K562 (cell line): ENCODE results near the gene TMEM217. TPM values are rescaled to one million over a fixed set of nuclear protein-coding genes. Genes with fewer than 3 reads are reported as not detected.
A peak's percentile ranks its signal among the peaks of the same experiment; 100 is the strongest.

Source experiments
- BRCA1 ChIP-seq, 2 experiments: fragments of 450-650 bp in 1 of 2; sonication (generic) in 1 of 2; formaldehyde crosslinking in 1 of 2; IDR thresholded peaks; 2 replicates each; pipeline versions ENCODE4 v1.5.0 to v1.6.1; 2017 to 2020; ENCODE audit warnings: mild to moderate bottlenecking in 1 of 2, missing genetic modification reagents in 1 of 2
- C11orf30 ChIP-seq: fragments of 450-650 bp; IDR thresholded peaks from 2 replicates; pipeline ENCODE4 v1.6.1; 2016; ENCODE audit warnings: low read depth, mild to moderate bottlenecking
- CHD2 ChIP-seq: IDR thresholded peaks from 2 replicates; pipeline ENCODE4 v1.6.1; 2011; ENCODE audit warnings: low read depth, low read length
- DMBX1 ChIP-seq: fragments of 250-450 bp; sonication (Bioruptor Pico); IDR thresholded peaks from 2 replicates; pipeline ENCODE4 v1.8.0; 2022; ENCODE audit warnings: inconsistent platforms, mild to moderate bottlenecking, moderate library complexity, borderline replicate concordance
- HMGN3 ChIP-seq: IDR thresholded peaks from 2 replicates; pipeline ENCODE4 v1.6.1; 2011; ENCODE audit warnings: borderline replicate concordance, low read depth, mild to moderate bottlenecking, mixed read lengths, low read length; ENCODE audit not compliant: insufficient read length; ENCODE audit errors: extremely low read depth
- KDM1A ChIP-seq, 2 experiments: fragments of 450-650 bp; IDR thresholded peaks; 2 replicates each; pipeline ENCODE4 v1.6.1; 2016; ENCODE audit warnings: mild to moderate bottlenecking in 2 of 2
- KDM5B ChIP-seq: fragments of 200-600 bp; sonication (generic); IDR thresholded peaks from 2 replicates; pipeline ENCODE4 v1.6.1; 2012; ENCODE audit warnings: low read depth, mild to moderate bottlenecking, moderate library complexity, low read length, control low read depth, inconsistent platforms; ENCODE audit not compliant: insufficient replicate concordance
- MEF2A ChIP-seq: IDR thresholded peaks from 2 replicates; pipeline ENCODE4 v1.6.1; 2011; ENCODE audit warnings: low read depth, mild to moderate bottlenecking, low read length, moderate library complexity; ENCODE audit not compliant: control insufficient read depth
- MLX ChIP-seq, 2 experiments: fragments of 450-650 bp in 1 of 2; sonication (generic) in 1 of 2; formaldehyde crosslinking; conservative IDR thresholded peaks; 2 replicates each; pipeline versions ENCODE4 v1.4.0 to v1.8.1; 2020 to 2022; ENCODE audit warnings: mild to moderate bottlenecking in 1 of 2, missing genetic modification reagents in 1 of 2
- MTF1 ChIP-seq: fragments of 250-450 bp; sonication (Bioruptor Pico); IDR thresholded peaks from 2 replicates; pipeline ENCODE4 v1.9.0; 2021; ENCODE audit warnings: moderate library complexity, mild to moderate bottlenecking, inconsistent platforms, borderline replicate concordance
- NFE2 ChIP-seq: IDR thresholded peaks from 2 replicates; pipeline ENCODE4 v1.6.1; 2014; ENCODE audit warnings: antibody characterized with exemption, low read depth
- POLR2AphosphoS5 ChIP-seq: IDR thresholded peaks from 2 replicates; pipeline ENCODE4 v1.6.1; 2011; ENCODE audit warnings: mild to moderate bottlenecking, low read depth, low read length, moderate library complexity; ENCODE audit not compliant: control insufficient read depth, insufficient read depth
- POLR2G ChIP-seq: fragments of 200-400 bp; formaldehyde crosslinking; IDR thresholded peaks from 2 replicates; pipeline ENCODE4 v1.6.1; 2017; ENCODE audit warnings: low read depth, mild to moderate bottlenecking, antibody characterized with exemption, low read length, moderate library complexity
- POU5F1 ChIP-seq: fragments of 150-350 bp; IDR thresholded peaks from 2 replicates; pipeline ENCODE4 v1.6.1; 2014; ENCODE audit warnings: borderline replicate concordance, low read length, low read depth, mild to moderate bottlenecking; ENCODE audit not compliant: partially characterized antibody
- SAFB ChIP-seq: fragments of 200-400 bp; formaldehyde crosslinking; IDR thresholded peaks from 2 replicates; pipeline ENCODE4 v1.6.1; 2017; ENCODE audit warnings: low read depth, low read length, borderline replicate concordance
- ZKSCAN3 ChIP-seq: fragments of 250-450 bp; sonication (Bioruptor Pico); IDR thresholded peaks from 2 replicates; pipeline ENCODE4 v1.4.0; 2020
- ZNF318 ChIP-seq, 2 experiments: fragments of 450-650 bp; IDR thresholded peaks; 2 replicates each; pipeline ENCODE4 v1.6.1; 2016; ENCODE audit warnings: mild to moderate bottlenecking in 2 of 2, borderline replicate concordance in 1 of 2, low read depth in 1 of 2, moderate library complexity in 1 of 2
- ZNF408 ChIP-seq: fragments of 250-450 bp; sonication (Bioruptor Pico); IDR thresholded peaks from 2 replicates; pipeline ENCODE4 v1.4.0; 2020; ENCODE audit warnings: low read depth, mild to moderate bottlenecking, moderate library complexity
- polyA plus RNA-seq, 8 experiments: library from polyadenylated mRNA; depleted of rRNA in 4 of 8; stranded (reverse) in 5 of 8; unstranded in 3 of 8; fragments of >200 nt; fragmentation: Nextera tagmentation in 2 of 8; fragmentation: Illumina TruSeq in 1 of 8; extraction: Ambion mirVana in 2 of 8; extraction: Trizol in 1 of 8; gene quantifications; 2 replicates each; pipeline versions ENCODE4 v1.2.1 to v1.2.3, GENCODE V29; 2011 to 2014; ENCODE audit warnings: inconsistent platforms in 1 of 8, missing spikeins in 1 of 8
- total RNA-seq, 7 experiments: library from RNA; depleted of rRNA in 6 of 7; stranded (reverse); fragments of >200 nt in 6 of 7; fragmentation: Illumina TruSeq in 2 of 7; extraction: Trizol in 2 of 7; gene quantifications; 2 replicates each; pipeline versions ENCODE4 v1.2.1 to v1.2.3, GENCODE V29; 2011 to 2021; ENCODE audit warnings: low replicate concordance in 1 of 7

TMEM217 gene
- total and polyA plus RNA-seq, 9 of the 15 experiments (the other 6 are each of a cell fraction or from before 2014, with no cell fraction given), result 1.3 to 8.0 (median 1.9) TPM

- TF ChIP-seq MEF2A (no peak), C11orf30 (no peak), ZNF318 (IDR thresholded peaks at IDR 0.05; ENCODE audit: borderline replicate concordance in 1 of 2, low read depth in 1 of 2) (no peak), BRCA1 (IDR thresholded peaks at IDR 0.05) (no peak), BRCA1 (CRISPR knock-in tag; IDR thresholded peaks at IDR 0.05) (no peak), ZKSCAN3 (CRISPR knock-in tag) (no peak), HMGN3 (peak; percentile 14), SAFB (no peak), POLR2AphosphoS5 (0 out of 2 replicates have a peak, but pooled peaks have one; percentile 7), MTF1 (CRISPR knock-in tag) (no peak), KDM1A (IDR thresholded peaks at IDR 0.05) (no peak), NFE2 (no peak), DMBX1 (CRISPR knock-in tag) (peak; percentile 11; the same call in 1 of the 2 replicates), ZNF408 (CRISPR knock-in tag) (no peak), POLR2G (peak; percentile 59; the same call in 1 of the 2 replicates), POU5F1 (no peak), KDM5B (peak; percentile 50), CHD2 (0 out of 2 replicates have a peak, but pooled peaks have one; percentile 37), MLX (CRISPR knock-in tag; conservative IDR thresholded peaks at IDR 0.05) (no peak)
These were observed 83.2 kb downstream of the TMEM217 start (continued) for GRCh38 chr6:37174515-37175331.
